Mesangial cell (primary cell): ENCODE results near the gene MMP21. TPM values are rescaled to one million over a fixed set of nuclear protein-coding genes. Genes with fewer than 3 reads are reported as not detected.

Experiments
- total RNA-seq: library from RNA; depleted of rRNA; stranded (reverse); fragments of >200 nt; gene quantifications from 2 replicates; pipeline ENCODE4 v1.2.3, GENCODE V29; 2015

Gene MMP21
- 0.13 TPM in 1 of 2 replicates, not detected in the other for total RNA-seq

GRCh38 chr10:125775491-125776106 lies at the start of gene MMP21:
Gene MMP21, minus strand, starts transcription at chr10:125775821. Its CDS starts 0 bp downstream, at chr10:125775821.

GRCh38 chr10:125822878-125823662 lies 47.4 kb upstream of the MMP21 start, which contains the start of the genes BCCIP and UROS:
Gene BCCIP, plus strand, starts transcription at chr10:125823546. Its CDS starts 12 bp downstream, at chr10:125823558.
Gene UROS, minus strand, starts transcription at chr10:125823258. Its CDS starts 6,759 bp downstream, at chr10:125816499.

GRCh38 chr10:125719173-125720001 lies 56.2 kb downstream of the MMP21 start, which contains the start of gene EDRF1:
Gene EDRF1, plus strand, starts transcription at chr10:125719709. Its CDS starts 99 bp downstream, at chr10:125719808.

Other genes with a start within 250 kb of the MMP21 start
- not detected in 2 replicates for gene TEX36, start 92.7 kb downstream of the MMP21 start, total RNA-seq
- 8.4 and 12.7 TPM in 2 replicates for gene EDRF1, start 56.1 kb downstream of the MMP21 start, total RNA-seq
- gene UROS, start 47.4 kb upstream of the MMP21 start, total RNA-seq, result 48.4 and 51.5 TPM in 2 replicates
- 12.9 and 41.2 TPM in 2 replicates for gene BCCIP, start 47.7 kb upstream of the MMP21 start, total RNA-seq
- gene DHX32, start 105.5 kb upstream of the MMP21 start, total RNA-seq, result 23.6 and 29.4 TPM in 2 replicates
- 1.8 and 2.9 TPM in 2 replicates for gene FANK1, start 120.7 kb upstream of the MMP21 start, total RNA-seq